ENCODE measurements around the gene ITM2C. TPM values are rescaled to one million over a fixed set of nuclear protein-coding genes. Genes with fewer than 3 reads are reported as not detected.
A peak's percentile ranks its signal among the peaks of the same experiment; 100 is the strongest.

ITM2C gene
- total and polyA plus RNA-seq, 8 donors, result 26.9 to 1,030 (median 47.2) TPM

- WGBS, 5 donors, result 62 to 77% (median 68%) methylated on average over 6 of the region's 6 CpGs
Observed at GRCh38 chr2:230924092-230924469, 59.3 kb downstream of the ITM2C start.

GRCh38 chr2:230924470-230925341 lies 60.0 kb downstream of the ITM2C start, which contains the start of gene GPR55:
Gene GPR55, minus strand, starts transcription at chr2:230925242. Its CDS starts 14,280 bp downstream, at chr2:230910962.
- Histone ChIP-seq H3K4me1 (no peaks in the 10 kb centered on the region), H3K9me3 (no peaks in the 10 kb centered on the region), H3K27me3 (peaks cover 0 to 26% (median 0%) of the 10 kb centered on the region in 3 donors), H3K4me3 (peak within 1 kb of the TSS in 3 of 4 donors; percentile 9 to 26 (median 13)), H3K36me3 (no peaks in the 10 kb centered on the region), H3K27ac (peak within 1 kb of the TSS in 1 of 5 donors; percentile 4)
- peak in 1 of 7 experiments; percentile 10 for TF ChIP-seq CTCF (IDR thresholded peaks at IDR 0.05)
- no peak for TF ChIP-seq POLR2AphosphoS5 (IDR thresholded peaks at IDR 0.05)
- intact Hi-C loops (cut with DNase I; ENCODE audit: low total_unique reads), result no loop called here
- 58 to 69% (median 64%) methylated on average over 19 to 26 of the region's 26 CpGs for WGBS, 5 donors
- peak in 1 of 2 donors; percentile 24 for DNase-seq

More at GRCh38 chr2:230924092-230924469, 59.3 kb downstream of the ITM2C start:
- no peak for TF ChIP-seq CTCF (IDR thresholded peaks at IDR 0.05)
- TF ChIP-seq POLR2A (IDR thresholded peaks at IDR 0.05), result no peak
- no peak for TF ChIP-seq POLR2AphosphoS5 (IDR thresholded peaks at IDR 0.05)
- no peak for TF ChIP-seq EP300 (IDR thresholded peaks at IDR 0.05)
- no peaks in the 10 kb centered on the region for H3K36me3 ChIP-seq
- no peak overlapping the region for H3K27ac ChIP-seq
- no peak overlapping the region for H3K4me3 ChIP-seq
- peaks cover 0 to 26% (median 0%) of the 10 kb centered on the region in 3 donors for H3K27me3 ChIP-seq
- no peaks in the 10 kb centered on the region for H3K9me3 ChIP-seq
- no peaks in the 10 kb centered on the region for H3K4me1 ChIP-seq
- DNase-seq, result no peak
- intact Hi-C loops (cut with DNase I; ENCODE audit: low total_unique reads), result no loop called here

- H3K4me3 ChIP-seq, result no peak overlapping the region
- no peaks in the 10 kb centered on the region for H3K4me1 ChIP-seq
- intact Hi-C loops (cut with DNase I; ENCODE audit: low total_unique reads), result no loop called here
- no peaks in the 10 kb centered on the region for H3K9me3 ChIP-seq
- no peak overlapping the region for H3K27ac ChIP-seq
- no peaks in the 10 kb centered on the region for H3K36me3 ChIP-seq
- peak in 1 of 2 donors; percentile 24 for DNase-seq
- 73 to 76% (median 73%) methylated on average over 9 of the region's 9 CpGs for WGBS, 5 donors
- H3K27me3 ChIP-seq, result peaks cover 0 to 26% (median 0%) of the 10 kb centered on the region in 3 donors
- TF ChIP-seq POLR2AphosphoS5 (IDR thresholded peaks at IDR 0.05), result no peak
Observed at GRCh38 chr2:230925443-230925878, 60.7 kb downstream of the ITM2C start.

GRCh38 chr2:230925879-230926765 lies 61.4 kb downstream of the ITM2C start:
- TF ChIP-seq POLR2A (IDR thresholded peaks at IDR 0.05) (no peak), EP300 (IDR thresholded peaks at IDR 0.05) (no peak), POLR2AphosphoS5 (IDR thresholded peaks at IDR 0.05) (no peak), CTCF (IDR thresholded peaks at IDR 0.05) (no peak)
- Histone ChIP-seq H3K27me3 (peaks cover 0 to 26% (median 0%) of the 10 kb centered on the region in 3 donors), H3K27ac (no peak overlapping the region), H3K4me3 (no peak overlapping the region), H3K4me1 (no peaks in the 10 kb centered on the region), H3K9me3 (no peaks in the 10 kb centered on the region), H3K36me3 (no peaks in the 10 kb centered on the region)
- peak in 1 of 2 donors; percentile 11 for DNase-seq
- WGBS, 5 donors, result 83 to 87% (median 86%) methylated on average over 10 to 11 of the region's 11 CpGs
- intact Hi-C loops (cut with DNase I; ENCODE audit: low total_unique reads), result no loop called here

Measured in stomach (tissue), 9 donors.